Measurements from ENCODE around the gene FRMPD4. TPM values are rescaled to one million over a fixed set of nuclear protein-coding genes. Genes with fewer than 3 reads are reported as not detected.

Gene FRMPD4
- total RNA-seq, 2 experiments from 2014 or later: not detected

GRCh38 chrX:12210196-12210815, 72.0 kb downstream of the FRMPD4 start:
- DNase-seq (no peak), ATAC-seq (no peak)
- H3K4me1 Mint-ChIP-seq (ENCODE audit: low read depth): no peaks in the 10 kb centered on the region
- ChIA-PET POLR2A (no interaction called here), CTCF (no interaction called here)
- H3K27ac Mint-ChIP-seq: no peak overlapping the region
- intact Hi-C loops (cut with micrococcal nuclease): no loop called here
- TF ChIP-seq CTCF (IDR thresholded peaks at IDR 0.05): no peak
- no peak overlapping the region for H3K4me3 Mint-ChIP-seq
- no peaks in the 10 kb centered on the region for H3K36me3 Mint-ChIP-seq (ENCODE audit: low read depth)
- H3K27me3 Mint-ChIP-seq: no peaks in the 10 kb centered on the region
- no peaks in the 10 kb centered on the region for H3K9me3 Mint-ChIP-seq

- no peaks in the 10 kb centered on the region for H3K27me3 Mint-ChIP-seq
- intact Hi-C loops (cut with micrococcal nuclease): no loop called here
- no peak overlapping the region for H3K4me3 Mint-ChIP-seq
- no peaks in the 10 kb centered on the region for H3K4me1 Mint-ChIP-seq (ENCODE audit: low read depth)
- DNase-seq (no peak), ATAC-seq (no peak)
- H3K27ac Mint-ChIP-seq: no peak overlapping the region
- H3K9me3 Mint-ChIP-seq: no peaks in the 10 kb centered on the region
- ChIA-PET CTCF (no interaction called here), POLR2A (no interaction called here)
- H3K36me3 Mint-ChIP-seq (ENCODE audit: low read depth): no peaks in the 10 kb centered on the region
- no peak for TF ChIP-seq CTCF (IDR thresholded peaks at IDR 0.05)
Observed at GRCh38 chrX:12210971-12211370, 72.7 kb downstream of the FRMPD4 start.

GRCh38 chrX:12223650-12224049, 85.4 kb downstream of the FRMPD4 start:
- no peak for DNase-seq
- ATAC-seq: no peak
- CTCF ChIA-PET: no interaction called here
- H3K27ac Mint-ChIP-seq: no peak overlapping the region
- H3K27me3 Mint-ChIP-seq: no peaks in the 10 kb centered on the region
- intact Hi-C loops (cut with micrococcal nuclease): no loop called here
- no peak for TF ChIP-seq CTCF (IDR thresholded peaks at IDR 0.05)
- H3K4me3 Mint-ChIP-seq: no peak overlapping the region
- POLR2A ChIA-PET: no interaction called here
- no peaks in the 10 kb centered on the region for H3K4me1 Mint-ChIP-seq (ENCODE audit: low read depth)
- no peaks in the 10 kb centered on the region for H3K36me3 Mint-ChIP-seq (ENCODE audit: low read depth)
- no peaks in the 10 kb centered on the region for H3K9me3 Mint-ChIP-seq

- no peak overlapping the region for H3K27ac Mint-ChIP-seq
- H3K4me1 Mint-ChIP-seq (ENCODE audit: low read depth): no peaks in the 10 kb centered on the region
- no peaks in the 10 kb centered on the region for H3K36me3 Mint-ChIP-seq (ENCODE audit: low read depth)
- ChIA-PET POLR2A (no interaction called here), CTCF (no interaction called here)
- no peaks in the 10 kb centered on the region for H3K9me3 Mint-ChIP-seq
- ATAC-seq (no peak), DNase-seq (no peak)
- TF ChIP-seq CTCF (IDR thresholded peaks at IDR 0.05): no peak
- intact Hi-C loops (cut with micrococcal nuclease): no loop called here
- no peaks in the 10 kb centered on the region for H3K27me3 Mint-ChIP-seq
- no peak overlapping the region for H3K4me3 Mint-ChIP-seq
Observed at GRCh38 chrX:12225107-12225506, 86.8 kb downstream of the FRMPD4 start.

- no peak for TF ChIP-seq CTCF (IDR thresholded peaks at IDR 0.05)
- Mint-ChIP-seq H3K4me3 (no peak overlapping the region), H3K36me3 (ENCODE audit: low read depth) (no peaks in the 10 kb centered on the region), H3K27me3 (no peaks in the 10 kb centered on the region), H3K27ac (no peak overlapping the region), H3K9me3 (no peaks in the 10 kb centered on the region), H3K4me1 (ENCODE audit: low read depth) (no peaks in the 10 kb centered on the region)
- no peak for ATAC-seq
- DNase-seq: no peak
- ChIA-PET CTCF (no interaction called here), POLR2A (interaction anchor here (0.6 kb wide), 1 partner anchor 130 kb away, joined by 3 read pairs; no protein-coding TSS in a partner anchor)
- intact Hi-C loops (cut with micrococcal nuclease): no loop called here
Observed at GRCh38 chrX:12227412-12228041, 89.3 kb downstream of the FRMPD4 start.

Data from activated CD8-positive, alpha-beta T cell treated with anti-CD3 and anti-CD28 coated beads for 36 hours (primary cell).